Activated T-helper 2 cell treated with anti-CD3 and anti-CD28 coated beads, Interferon-gamma antibody, Interleukin-2, Interleukin-4, amounts not matched to agents 10 μg/mL and 5 μg/mL and 100 μg/mL, durations not matched to agents 14 hours and 24 hours and 36 hours (primary cell): ENCODE measurements around the gene NHP2. TPM values are rescaled to one million over a fixed set of nuclear protein-coding genes. Genes with fewer than 3 reads are reported as not detected.

Experiments used
- DNase-seq: peaks from one replicate; pipeline ENCODE4 v3.0.0; 2021; ENCODE audit warnings: low spot score
- H3K27ac Mint-ChIP-seq: one replicate; pipeline ENCODE4 v1.8.0; 2021; ENCODE audit warnings: mixed read lengths
- H3K27me3 Mint-ChIP-seq: one replicate; pipeline ENCODE4 v1.8.0; 2021; ENCODE audit warnings: low read depth, mixed read lengths
- H3K36me3 Mint-ChIP-seq: one replicate; pipeline ENCODE4 v1.8.0; 2021; ENCODE audit warnings: low read depth, mixed read lengths
- H3K4me1 Mint-ChIP-seq: one replicate; pipeline ENCODE4 v1.8.0; 2021; ENCODE audit warnings: low read depth, mixed read lengths
- H3K4me3 Mint-ChIP-seq: one replicate; pipeline ENCODE4 v1.8.0; 2021; ENCODE audit warnings: low read depth, mild to moderate bottlenecking, moderate library complexity, mixed read lengths
- H3K9me3 Mint-ChIP-seq: one replicate; pipeline ENCODE4 v1.8.0; 2021; ENCODE audit warnings: mixed read lengths
- intact Hi-C: fragments of 100-400 bp; cut with micrococcal nuclease; formaldehyde crosslinking; loops from one replicate; pipeline ENCODE4 v1.15.1; 2023
- total RNA-seq: library from RNA; stranded (reverse); gene quantifications from 2 replicates; pipeline ENCODE4 v1.2.3, GENCODE V29; 2022

NHP2 gene
- total RNA-seq, 1 donor from 2014 or later: 228 TPM

- DNase-seq: no peak
- H3K27ac Mint-ChIP-seq: no peak overlapping the region
- intact Hi-C loops: no loop called here
- H3K36me3 Mint-ChIP-seq: peaks cover 5% of the 10 kb centered on the region
- H3K4me3 Mint-ChIP-seq: no peak overlapping the region
- no peaks in the 10 kb centered on the region for H3K9me3 Mint-ChIP-seq
- H3K4me1 Mint-ChIP-seq: peaks cover 2% of the 10 kb centered on the region
- H3K27me3 Mint-ChIP-seq: no peaks in the 10 kb centered on the region
Observed at GRCh38 chr5:178123094-178123965, 30.4 kb downstream of the NHP2 start.

DNA sequence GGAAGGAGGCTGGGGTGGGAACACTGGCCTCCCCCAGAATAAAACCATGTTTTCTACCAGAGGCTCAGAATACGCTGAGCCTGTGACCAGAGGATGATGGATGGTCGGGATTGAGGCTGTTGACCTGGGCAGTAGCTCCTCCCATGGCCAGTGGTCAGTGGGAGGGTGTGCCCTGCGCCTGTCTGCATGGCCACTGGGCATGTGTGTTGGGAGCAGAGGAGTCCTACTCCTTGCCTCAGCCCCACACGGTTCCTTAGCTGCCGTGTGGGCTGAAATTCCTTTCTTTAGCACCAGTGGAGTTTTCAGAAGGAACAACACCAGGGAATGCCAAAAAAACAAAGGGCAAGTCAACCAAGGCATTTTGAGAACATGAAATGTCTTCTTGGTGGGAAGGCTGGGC lies 31.3 kb downstream of the NHP2 start:
- H3K36me3 Mint-ChIP-seq: peaks cover 5% of the 10 kb centered on the region
- DNase-seq: no peak
- no peaks in the 10 kb centered on the region for H3K27me3 Mint-ChIP-seq
- intact Hi-C loops: no loop called here
- H3K9me3 Mint-ChIP-seq: no peaks in the 10 kb centered on the region
- H3K4me1 Mint-ChIP-seq: peaks cover 2% of the 10 kb centered on the region
- H3K4me3 Mint-ChIP-seq: no peak overlapping the region
- no peak overlapping the region for H3K27ac Mint-ChIP-seq

- Mint-ChIP-seq H3K27me3 (no peaks in the 10 kb centered on the region), H3K27ac (no peak overlapping the region), H3K4me1 (peaks cover 5% of the 10 kb centered on the region), H3K9me3 (no peaks in the 10 kb centered on the region), H3K4me3 (no peak overlapping the region), H3K36me3 (peaks cover 5% of the 10 kb centered on the region)
- intact Hi-C loops: no loop called here
- DNase-seq: no peak
Observed at GRCh38 chr5:178121391-178122276, 32.1 kb downstream of the NHP2 start.

- DNase-seq: peak; percentile 76
- H3K27ac Mint-ChIP-seq: no peak overlapping the region
- no peaks in the 10 kb centered on the region for H3K9me3 Mint-ChIP-seq
- intact Hi-C loops: no loop called here
- H3K4me3 Mint-ChIP-seq: no peak overlapping the region
- peaks cover 3% of the 10 kb centered on the region for H3K27me3 Mint-ChIP-seq
- peaks cover 13% of the 10 kb centered on the region for H3K4me1 Mint-ChIP-seq
- peaks cover 5% of the 10 kb centered on the region for H3K36me3 Mint-ChIP-seq
Observed at GRCh38 chr5:178120607-178121357, 32.9 kb downstream of the NHP2 start.

GRCh38 chr5:178119915-178120606 lies 33.6 kb downstream of the NHP2 start:
- intact Hi-C loops: no loop called here
- DNase-seq: no peak
- H3K9me3 Mint-ChIP-seq: no peaks in the 10 kb centered on the region
- peaks cover 5% of the 10 kb centered on the region for H3K36me3 Mint-ChIP-seq
- H3K27me3 Mint-ChIP-seq: peaks cover 3% of the 10 kb centered on the region
- H3K4me3 Mint-ChIP-seq: no peak overlapping the region
- no peak overlapping the region for H3K27ac Mint-ChIP-seq
- H3K4me1 Mint-ChIP-seq: peaks cover 17% of the 10 kb centered on the region

DNA sequence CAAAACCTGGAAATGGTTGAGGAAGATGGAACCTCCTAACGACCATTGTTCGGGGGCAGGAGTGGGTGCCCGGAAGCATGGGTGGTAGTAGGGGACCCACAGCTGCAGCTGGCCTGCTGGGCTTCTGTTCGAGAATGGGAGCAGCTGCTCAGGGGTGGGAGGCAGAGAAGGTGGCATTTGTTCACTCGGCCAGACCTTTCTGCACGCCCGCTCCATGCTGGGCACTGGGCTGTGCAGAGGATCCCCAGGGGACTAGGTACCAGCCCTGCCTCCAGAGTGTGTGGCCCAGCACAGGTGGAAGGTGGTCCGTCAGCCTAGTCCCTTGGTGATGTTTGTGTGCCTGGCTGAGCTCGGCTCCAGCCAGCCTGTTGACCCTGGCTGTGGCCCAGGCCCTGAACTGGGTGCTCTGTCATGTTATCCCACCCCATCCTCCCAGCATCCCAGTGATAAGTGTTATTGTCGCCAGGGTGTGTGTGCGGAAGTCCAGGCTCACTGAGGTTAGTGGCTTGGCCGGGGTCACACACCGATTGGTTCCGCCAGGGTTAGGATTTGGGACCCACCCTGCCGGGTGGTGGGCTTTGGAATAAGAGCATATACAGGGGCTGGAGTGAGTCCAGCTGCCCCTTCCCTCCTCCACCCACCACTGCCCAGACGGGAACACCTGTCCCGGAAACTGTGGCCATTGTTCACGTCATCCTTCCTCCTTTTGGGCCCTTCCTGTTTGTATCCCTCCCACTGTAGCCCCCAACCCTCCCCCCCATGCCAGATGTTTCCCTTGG lies 35.6 kb downstream of the NHP2 start:
- Mint-ChIP-seq H3K4me1 (peaks cover 27% of the 10 kb centered on the region), H3K36me3 (peaks cover 5% of the 10 kb centered on the region), H3K9me3 (no peaks in the 10 kb centered on the region), H3K27ac (no peak overlapping the region), H3K27me3 (peaks cover 9% of the 10 kb centered on the region), H3K4me3 (no peak overlapping the region)
- no peak for DNase-seq
- intact Hi-C loops: no loop called here

DNA sequence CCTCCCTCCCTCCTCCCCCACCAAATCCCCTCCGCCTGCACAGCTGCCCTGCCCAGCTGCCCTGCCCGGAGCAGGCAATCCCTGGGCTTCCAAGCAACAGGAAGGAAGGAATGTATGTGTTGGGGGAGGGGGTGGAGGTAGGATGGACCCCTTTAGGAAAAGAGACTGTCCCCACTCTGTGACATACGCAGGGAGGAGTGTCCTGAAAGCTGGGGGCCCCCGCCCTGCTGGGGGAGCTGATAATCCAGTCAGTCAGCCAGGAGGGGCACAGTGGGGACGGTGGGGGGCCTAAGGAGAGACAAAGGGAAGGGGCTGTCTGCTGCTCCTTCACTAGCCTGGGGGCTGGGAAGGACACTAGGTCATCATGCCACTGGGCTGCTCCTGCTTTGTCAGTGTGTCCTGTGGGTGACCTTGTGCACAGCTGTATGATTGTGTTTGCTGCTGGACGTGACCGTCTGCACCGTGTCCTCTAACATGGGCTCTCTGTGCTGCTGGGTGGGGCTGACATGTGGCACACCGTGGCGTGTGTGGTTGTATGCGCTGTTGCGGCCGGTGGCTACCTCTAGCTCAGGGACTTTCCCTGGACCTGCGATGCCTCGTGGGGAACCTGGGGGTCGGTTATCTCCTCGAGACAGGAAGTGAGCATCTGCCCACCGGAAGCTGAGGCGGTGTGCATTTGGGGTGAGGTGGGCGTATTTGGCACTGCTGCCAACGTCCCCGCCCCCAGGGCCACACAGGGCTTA lies 37.4 kb downstream of the NHP2 start:
- Mint-ChIP-seq H3K27ac (peak overlapping the region; percentile 62), H3K4me1 (peaks cover 30% of the 10 kb centered on the region), H3K9me3 (peaks cover 5% of the 10 kb centered on the region), H3K4me3 (peak overlapping the region; percentile 66), H3K36me3 (peaks cover 1% of the 10 kb centered on the region), H3K27me3 (peaks cover 12% of the 10 kb centered on the region)
- peak; percentile 53 for DNase-seq
- intact Hi-C loops: no loop called here

GRCh38 chr5:178115814-178116142 lies 37.9 kb downstream of the NHP2 start:
- intact Hi-C loops: no loop called here
- H3K27me3 Mint-ChIP-seq: peaks cover 12% of the 10 kb centered on the region
- peaks cover 29% of the 10 kb centered on the region for H3K4me1 Mint-ChIP-seq
- H3K4me3 Mint-ChIP-seq: peak overlapping the region; percentile 17
- H3K27ac Mint-ChIP-seq: no peak overlapping the region
- DNase-seq: no peak
- peaks cover 5% of the 10 kb centered on the region for H3K9me3 Mint-ChIP-seq
- no peaks in the 10 kb centered on the region for H3K36me3 Mint-ChIP-seq

- Mint-ChIP-seq H3K27me3 (peaks cover 12% of the 10 kb centered on the region), H3K4me1 (peaks cover 29% of the 10 kb centered on the region), H3K9me3 (peaks cover 5% of the 10 kb centered on the region), H3K4me3 (peak overlapping the region; percentile 84), H3K27ac (no peak overlapping the region), H3K36me3 (no peaks in the 10 kb centered on the region)
- intact Hi-C loops: no loop called here
- no peak for DNase-seq
Observed at GRCh38 chr5:178115136-178115813, 38.4 kb downstream of the NHP2 start.

DNA sequence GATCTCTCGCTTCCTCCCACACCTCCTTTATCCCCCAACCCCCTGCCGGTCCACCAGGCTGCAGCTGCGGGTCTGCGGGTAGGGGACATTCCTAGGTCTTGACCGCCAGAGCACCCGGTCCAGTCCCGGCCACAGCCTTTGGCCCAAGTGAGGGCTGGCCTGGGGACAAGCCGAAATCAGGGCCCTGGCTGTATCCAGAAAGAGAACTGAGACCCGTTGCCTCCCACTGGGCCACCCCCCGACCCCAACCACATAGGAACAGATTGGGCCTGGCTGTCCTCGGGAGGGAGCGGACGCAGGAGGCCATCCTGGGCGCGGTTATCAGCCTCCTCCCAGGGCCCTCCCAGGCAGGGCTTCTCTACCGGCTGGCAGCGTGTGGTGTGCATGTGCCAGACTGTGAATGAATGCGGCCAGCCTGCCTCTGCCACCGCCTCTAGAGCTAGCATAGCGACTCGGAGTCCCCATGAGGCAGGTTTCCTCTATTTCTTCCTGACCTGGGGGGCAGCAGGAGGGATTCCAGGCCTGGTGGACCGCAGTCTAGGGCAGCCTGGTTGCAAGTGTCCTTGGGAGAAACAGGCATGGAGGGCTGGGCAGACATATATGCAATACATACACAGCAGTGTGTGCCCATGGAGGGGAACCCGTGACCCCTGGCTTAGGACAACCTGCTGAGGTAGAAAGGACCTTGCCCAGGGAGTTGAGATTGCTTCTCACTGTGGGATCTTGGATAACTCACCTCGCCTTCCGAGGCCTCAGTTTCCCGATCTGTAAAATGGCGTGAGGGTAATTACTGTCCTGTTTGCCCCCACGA lies 39.2 kb downstream of the NHP2 start:
- H3K27me3 Mint-ChIP-seq: peaks cover 12% of the 10 kb centered on the region
- DNase-seq: no peak
- H3K9me3 Mint-ChIP-seq: peaks cover 5% of the 10 kb centered on the region
- no peaks in the 10 kb centered on the region for H3K36me3 Mint-ChIP-seq
- intact Hi-C loops: loop anchor here (5.0 kb wide), 1 partner anchor 38 kb away; the partner anchor contains the start of gene NHP2
- H3K27ac Mint-ChIP-seq: peak overlapping the region; percentile 39
- peak overlapping the region; percentile 84 for H3K4me3 Mint-ChIP-seq
- H3K4me1 Mint-ChIP-seq: peaks cover 29% of the 10 kb centered on the region
